Neural cell (in vitro differentiated cells): ENCODE measurements around the gene FADD. TPM values are rescaled to one million over a fixed set of nuclear protein-coding genes. Genes with fewer than 3 reads are reported as not detected.
A peak's percentile ranks its signal among the peaks of the same experiment; 100 is the strongest.

Source experiments
- H2AFZ ChIP-seq: fragments of 200-600, 300-800 bp; sonication (generic), shearing (Covaris generic); 2 replicates; pipeline ENCODE4 v1.6.0; 2014; ENCODE audit warnings: low read depth, mild to moderate bottlenecking, antibody characterized with exemption, low read length, moderate library complexity
- H3F3A ChIP-seq: fragments of 200-600 bp; shearing (Covaris generic); 2 replicates; pipeline ENCODE4 v1.6.1; 2016; ENCODE audit warnings: mild to moderate bottlenecking, moderate library complexity, mixed read lengths, antibody characterized with exemption, low read length; ENCODE audit not compliant: insufficient read depth, poor library complexity, severe bottlenecking
- H3K27ac ChIP-seq: fragments of 200-600, 300-800 bp; sonication (generic), shearing (Covaris generic); 2 replicates; pipeline ENCODE4 v1.5.1; 2014; ENCODE audit warnings: mild to moderate bottlenecking, low read length, moderate library complexity
- H3K27me3 ChIP-seq: fragments of 300-800, 200-600 bp; sonication (generic), shearing (Covaris generic); 2 replicates; pipeline ENCODE4 v1.6.0; 2014; ENCODE audit warnings: mild to moderate bottlenecking, low read depth, low read length, moderate library complexity; ENCODE audit not compliant: insufficient read depth
- H3K36me3 ChIP-seq: fragments of 300-800, 200-600 bp; sonication (generic), shearing (Covaris generic); 2 replicates; pipeline ENCODE4 v1.5.1; 2014; ENCODE audit warnings: mild to moderate bottlenecking, antibody characterized with exemption, low read length, moderate library complexity; ENCODE audit not compliant: insufficient read depth
- H3K4me2 ChIP-seq: fragments of 300-800, 200-600 bp; sonication (generic), shearing (Covaris generic); 2 replicates; pipeline ENCODE4 v1.6.0; 2014; ENCODE audit warnings: mild to moderate bottlenecking, low read length
- H3K4me3 ChIP-seq: fragments of 300-800, 200-600 bp; sonication (generic), shearing (Covaris generic); 2 replicates; pipeline ENCODE4 v1.5.1; 2014; ENCODE audit warnings: mild to moderate bottlenecking, low read length, moderate library complexity
- H3K79me2 ChIP-seq: fragments of 200-600 bp; shearing (Covaris generic); replicated peaks from 2 replicates; pipeline ENCODE4 v1.6.0; 2014; ENCODE audit warnings: mild to moderate bottlenecking, low read length, moderate library complexity; ENCODE audit not compliant: insufficient read depth
- H3K9ac ChIP-seq: fragments of 300-800, 200-600 bp; sonication (generic), shearing (Covaris generic); 2 replicates; pipeline ENCODE4 v1.6.1; 2016; ENCODE audit warnings: mild to moderate bottlenecking, low read length, mixed read lengths
- H3K9me2 ChIP-seq: fragments of 200-600 bp; shearing (Covaris generic); 2 replicates; pipeline ENCODE4 v1.6.1; 2016; ENCODE audit warnings: mild to moderate bottlenecking, low read length, mixed read lengths; ENCODE audit not compliant: insufficient read depth
- H3K9me3 ChIP-seq: fragments of 200-600, 300-800 bp; sonication (generic), shearing (Covaris generic); 2 replicates; pipeline ENCODE4 v1.6.1; 2016; ENCODE audit warnings: mild to moderate bottlenecking, mixed run types, low read length, moderate library complexity, mixed read lengths
- H4K20me1 ChIP-seq: fragments of 200-600 bp; shearing (Covaris generic); 2 replicates; pipeline ENCODE4 v1.6.1; 2016; ENCODE audit warnings: mild to moderate bottlenecking, mixed run types; ENCODE audit not compliant: insufficient read depth
- EP300 ChIP-seq: fragments of 450-650 bp; conservative IDR thresholded peaks from 2 replicates; pipeline ENCODE4 v1.6.1; 2014; ENCODE audit warnings: antibody characterized with exemption, mild to moderate bottlenecking, moderate library complexity; ENCODE audit not compliant: poor library complexity, severe bottlenecking
- EZH2 ChIP-seq: fragments of 200-600, 300-800 bp; shearing (Covaris generic), sonication (generic); IDR thresholded peaks from 2 replicates; pipeline ENCODE4 v1.6.1; 2014; ENCODE audit warnings: antibody characterized with exemption, low read length, borderline replicate concordance, mild to moderate bottlenecking; ENCODE audit not compliant: insufficient read depth, poor library complexity, severe bottlenecking
- MXI1 ChIP-seq: fragments of 450-650 bp; conservative IDR thresholded peaks from 2 replicates; pipeline ENCODE4 v1.6.1; 2014; ENCODE audit warnings: antibody characterized with exemption, mild to moderate bottlenecking; ENCODE audit not compliant: poor library complexity, severe bottlenecking
- POLR2AphosphoS5 ChIP-seq: IDR thresholded peaks from 2 replicates; pipeline ENCODE4 v1.6.1; 2012
- RAD21 ChIP-seq: fragments of 450-650 bp; conservative IDR thresholded peaks from 2 replicates; pipeline ENCODE4 v1.6.1; 2014; ENCODE audit warnings: antibody characterized with exemption, mild to moderate bottlenecking, moderate library complexity
- REST ChIP-seq: IDR thresholded peaks from 2 replicates; pipeline ENCODE4 v1.6.1; 2012; ENCODE audit warnings: borderline replicate concordance
- SMC3 ChIP-seq: fragments of 450-650 bp; conservative IDR thresholded peaks from 2 replicates; pipeline ENCODE4 v1.6.1; 2014; ENCODE audit warnings: antibody characterized with exemption, mild to moderate bottlenecking, moderate library complexity; ENCODE audit not compliant: poor library complexity
- TAF1 ChIP-seq: IDR thresholded peaks from 2 replicates; pipeline ENCODE4 v1.6.1; 2012; ENCODE audit warnings: low read depth
- polyA minus RNA-seq: library from RNA; depleted of rRNA, polyadenylated mRNA; stranded (reverse); fragments of >200 nt; gene quantifications from 2 replicates; pipeline ENCODE4 v1.2.3, GENCODE V29; 2014
- polyA plus RNA-seq: library from polyadenylated mRNA; depleted of rRNA; stranded (reverse); fragments of >200 nt; gene quantifications from 2 replicates; pipeline ENCODE4 v1.2.3, GENCODE V29; 2014
- TF ChIP-seq, protein P1 (sequence below): fragments of 450-650 bp; IDR thresholded peaks from 2 replicates; pipeline ENCODE4 v1.5.1; 2014; ENCODE audit warnings: antibody characterized with exemption, mild to moderate bottlenecking, moderate library complexity; ENCODE audit not compliant: poor library complexity, severe bottlenecking

FADD gene, protein sequence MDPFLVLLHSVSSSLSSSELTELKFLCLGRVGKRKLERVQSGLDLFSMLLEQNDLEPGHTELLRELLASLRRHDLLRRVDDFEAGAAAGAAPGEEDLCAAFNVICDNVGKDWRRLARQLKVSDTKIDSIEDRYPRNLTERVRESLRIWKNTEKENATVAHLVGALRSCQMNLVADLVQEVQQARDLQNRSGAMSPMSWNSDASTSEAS
- polyA plus RNA-seq (23.1 and 25.5 TPM in 2 replicates), polyA minus RNA-seq (23.7 and 28.0 TPM in 2 replicates)

- Histone ChIP-seq H3K27ac (peak within 1 kb of the TSS; percentile 78), H3K9me2 (no peaks in the 10 kb centered on the region)
These were observed at the start of gene FADD for GRCh38 chr11:70202920-70203750. Gene FADD, plus strand, starts transcription at chr11:70203296. Its CDS starts 164 bp downstream, at chr11:70203460.

DNA sequence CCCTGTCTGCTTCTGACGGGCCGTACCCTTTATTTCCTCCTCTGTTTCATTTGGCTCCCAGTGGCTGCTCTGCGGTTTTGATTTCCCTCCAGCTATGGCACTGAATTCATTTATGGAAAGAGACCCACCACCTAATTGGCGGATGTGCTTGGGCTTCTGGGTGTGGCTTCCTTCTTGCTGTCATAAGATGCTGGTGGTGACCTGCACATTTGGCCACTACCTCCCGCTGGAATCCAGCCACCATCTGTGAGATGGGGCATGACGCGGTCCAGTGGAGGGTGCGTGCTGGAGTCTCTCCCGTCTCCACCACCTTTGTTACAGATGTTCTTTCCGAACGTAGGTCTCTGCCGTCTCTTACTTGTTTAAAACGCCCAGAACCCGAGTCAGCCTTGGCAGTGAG lies 47.7 kb upstream of the FADD start:
- H3K4me2 ChIP-seq = no peak overlapping the region
- no peak overlapping the region for H3K4me3 ChIP-seq
- no peak overlapping the region for H3K9ac ChIP-seq
- no peaks in the 10 kb centered on the region for H3K79me2 ChIP-seq
- no peak overlapping the region for H2AFZ ChIP-seq
- no peaks in the 10 kb centered on the region for H3K9me2 ChIP-seq
- H3K27me3 ChIP-seq = no peaks in the 10 kb centered on the region
- H3K9me3 ChIP-seq = no peaks in the 10 kb centered on the region
- TF ChIP-seq RAD21 (no peak), MXI1 (no peak)
- no peaks in the 10 kb centered on the region for H3K36me3 ChIP-seq
- no peak overlapping the region for H3K27ac ChIP-seq
- H4K20me1 ChIP-seq = no peaks in the 10 kb centered on the region
- H3F3A ChIP-seq = no peaks in the 10 kb centered on the region

More at GRCh38 chr11:70202920-70203750, at the start of gene FADD:
- TF ChIP-seq REST (peak; percentile 64), EZH2 (no peak), TAF1 (peak; percentile 34), POLR2AphosphoS5 (peak; percentile 88), MXI1 (peak; percentile 92), SMC3 (peak; percentile 36), RAD21 (no peak), EP300 (no peak)
- TF ChIP-seq, protein P1, sequence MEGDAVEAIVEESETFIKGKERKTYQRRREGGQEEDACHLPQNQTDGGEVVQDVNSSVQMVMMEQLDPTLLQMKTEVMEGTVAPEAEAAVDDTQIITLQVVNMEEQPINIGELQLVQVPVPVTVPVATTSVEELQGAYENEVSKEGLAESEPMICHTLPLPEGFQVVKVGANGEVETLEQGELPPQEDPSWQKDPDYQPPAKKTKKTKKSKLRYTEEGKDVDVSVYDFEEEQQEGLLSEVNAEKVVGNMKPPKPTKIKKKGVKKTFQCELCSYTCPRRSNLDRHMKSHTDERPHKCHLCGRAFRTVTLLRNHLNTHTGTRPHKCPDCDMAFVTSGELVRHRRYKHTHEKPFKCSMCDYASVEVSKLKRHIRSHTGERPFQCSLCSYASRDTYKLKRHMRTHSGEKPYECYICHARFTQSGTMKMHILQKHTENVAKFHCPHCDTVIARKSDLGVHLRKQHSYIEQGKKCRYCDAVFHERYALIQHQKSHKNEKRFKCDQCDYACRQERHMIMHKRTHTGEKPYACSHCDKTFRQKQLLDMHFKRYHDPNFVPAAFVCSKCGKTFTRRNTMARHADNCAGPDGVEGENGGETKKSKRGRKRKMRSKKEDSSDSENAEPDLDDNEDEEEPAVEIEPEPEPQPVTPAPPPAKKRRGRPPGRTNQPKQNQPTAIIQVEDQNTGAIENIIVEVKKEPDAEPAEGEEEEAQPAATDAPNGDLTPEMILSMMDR = peak; percentile 22
- H3K36me3 ChIP-seq = no peaks in the 10 kb centered on the region
- peak within 1 kb of the TSS; percentile 85 for H3K4me3 ChIP-seq
- peaks cover 10% of the 10 kb centered on the region for H3K79me2 ChIP-seq
- no peaks in the 10 kb centered on the region for H3K27me3 ChIP-seq
- peak within 1 kb of the TSS; percentile 78 for H2AFZ ChIP-seq
- H4K20me1 ChIP-seq = no peaks in the 10 kb centered on the region
- no peaks in the 10 kb centered on the region for H3F3A ChIP-seq
- H3K4me2 ChIP-seq = peak within 1 kb of the TSS; percentile 91
- H3K9ac ChIP-seq = peak within 1 kb of the TSS; percentile 87
- no peaks in the 10 kb centered on the region for H3K9me3 ChIP-seq
